ENCODE measurements around the gene NOP53. TPM values are rescaled to one million over a fixed set of nuclear protein-coding genes. Genes with fewer than 3 reads are reported as not detected.
A peak's percentile ranks its signal among the peaks of the same experiment; 100 is the strongest.

NOP53 gene
- total RNA-seq (100 to 1,000 TPM; 847 to 882 TPM), polyA plus RNA-seq (100 to 1,000 TPM; 266 to 443 (median 273) TPM), total RNA-seq (337 to 844 (median 658) reads per million in 6 experiments)

- H3K27me3 Mint-ChIP-seq, result peaks cover 0 to 2% (median 0%) of the 10 kb centered on the region in 5 donors
- H3K9me3 Mint-ChIP-seq, result no peaks in the 10 kb centered on the region
- H3K36me3 Mint-ChIP-seq, result peaks cover 2 to 33% (median 9%) of the 10 kb centered on the region in 3 donors
- peak within 1 kb of the TSS; percentile 97 to 100 (median 99) for H3K4me3 Mint-ChIP-seq
- ATAC-seq, result peak; percentile 81 to 84
- H3K4me1 Mint-ChIP-seq, result peaks cover 17 to 54% (median 42%) of the 10 kb centered on the region in 4 donors
- peak; percentile 92 to 99 (median 96) for DNase-seq
- H3K27ac Mint-ChIP-seq, result peak within 1 kb of the TSS; percentile 99 to 100 (median 100)
- POLR2A ChIA-PET, result interaction anchor here (0.5 to 1.7 kb wide), 8 partner anchors 20 to 457 kb away, joined by 3 to 9 read pairs (median 4); partner anchors contain the start of genes KPTN and SELENOW
These were observed at the start of gene NOP53 for GRCh38 chr19:47745010-47745901. Gene NOP53, plus strand, starts transcription at chr19:47745546. Its CDS starts 14 bp downstream, at chr19:47745560.

- H3K4me1 Mint-ChIP-seq, result peaks cover 0 to 6% (median 4%) of the 10 kb centered on the region in 4 donors
- no peak overlapping the region for H3K27ac Mint-ChIP-seq
- no peaks in the 10 kb centered on the region for H3K27me3 Mint-ChIP-seq
- POLR2A ChIA-PET, result no interaction called here
- H3K36me3 Mint-ChIP-seq, result peaks cover 0 to 42% (median 3%) of the 10 kb centered on the region in 3 donors
- DNase-seq (no peak), ATAC-seq (no peak)
- peaks cover 0 to 1% (median 0%) of the 10 kb centered on the region in 9 donors for H3K9me3 Mint-ChIP-seq
- H3K4me3 Mint-ChIP-seq, result no peak overlapping the region
These were observed 48.7 kb upstream of the NOP53 start for GRCh38 chr19:47696635-47697034.

- Mint-ChIP-seq H3K36me3 (peaks cover 0 to 37% (median 4%) of the 10 kb centered on the region in 3 donors), H3K27me3 (no peaks in the 10 kb centered on the region), H3K9me3 (peaks cover 0 to 1% (median 0%) of the 10 kb centered on the region in 9 donors), H3K27ac (peak overlapping the region in 4 of 10 donors; percentile 15 to 62 (median 47)), H3K4me3 (no peak overlapping the region), H3K4me1 (peaks cover 0 to 6% (median 4%) of the 10 kb centered on the region in 4 donors)
- peak in 8 of 10 donors; percentile 21 to 50 (median 44) for DNase-seq
- POLR2A ChIA-PET, result interaction anchor here (1.8 kb wide), 1 partner anchor 264 kb away, joined by 4 read pairs; no protein-coding TSS in a partner anchor
- peak; percentile 65 to 72 for ATAC-seq
These were observed 47.3 kb upstream of the NOP53 start for GRCh38 chr19:47697863-47698609.

DNA sequence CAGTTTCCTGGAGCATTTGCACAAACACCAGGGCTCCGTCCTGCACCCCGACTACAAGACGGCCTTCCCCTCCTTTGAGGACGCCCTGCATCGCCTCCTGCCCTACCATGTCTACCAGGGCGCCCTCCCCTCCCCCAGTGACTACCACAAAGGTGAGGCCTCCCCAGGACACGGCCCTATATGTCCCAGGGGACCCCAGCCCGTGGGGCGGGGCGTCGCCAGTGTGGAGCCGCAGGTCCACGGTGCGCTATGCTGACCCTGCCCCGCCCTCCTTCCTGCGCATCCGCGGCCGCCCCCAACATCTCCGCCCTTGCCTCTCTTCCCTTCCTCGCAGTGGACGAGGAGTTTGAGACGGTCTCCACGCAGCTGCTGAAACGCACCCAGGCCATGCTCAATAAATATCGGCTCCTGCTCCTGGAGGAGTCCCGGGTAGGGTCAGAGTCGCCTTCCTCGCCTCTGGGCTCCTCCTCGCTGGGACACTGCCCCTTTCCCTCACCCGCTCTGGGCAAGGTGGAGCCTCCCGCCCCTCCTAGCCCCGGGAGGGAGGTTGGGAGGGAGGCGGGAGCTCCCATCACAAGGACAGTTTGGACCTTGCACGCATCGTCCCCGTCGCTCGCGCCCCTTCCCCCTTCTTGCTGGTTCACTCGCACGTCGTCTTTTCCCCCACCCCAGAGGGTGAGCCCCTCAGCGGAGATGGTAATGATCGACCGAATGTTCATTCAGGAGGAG, 46.6 kb upstream of the NOP53 start:
- Mint-ChIP-seq H3K27me3 (no peaks in the 10 kb centered on the region), H3K27ac (peak overlapping the region in 1 of 10 donors; percentile 24), H3K9me3 (peaks cover 0 to 1% (median 0%) of the 10 kb centered on the region in 9 donors), H3K4me3 (no peak overlapping the region), H3K36me3 (peaks cover 0 to 40% (median 7%) of the 10 kb centered on the region in 3 donors), H3K4me1 (peaks cover 0 to 6% (median 4%) of the 10 kb centered on the region in 4 donors)
- DNase-seq (no peak), ATAC-seq (no peak)
- POLR2A ChIA-PET, result interaction anchor here (1.8 kb wide), 1 partner anchor 265 kb away, joined by 4 read pairs; no protein-coding TSS in a partner anchor

DNA sequence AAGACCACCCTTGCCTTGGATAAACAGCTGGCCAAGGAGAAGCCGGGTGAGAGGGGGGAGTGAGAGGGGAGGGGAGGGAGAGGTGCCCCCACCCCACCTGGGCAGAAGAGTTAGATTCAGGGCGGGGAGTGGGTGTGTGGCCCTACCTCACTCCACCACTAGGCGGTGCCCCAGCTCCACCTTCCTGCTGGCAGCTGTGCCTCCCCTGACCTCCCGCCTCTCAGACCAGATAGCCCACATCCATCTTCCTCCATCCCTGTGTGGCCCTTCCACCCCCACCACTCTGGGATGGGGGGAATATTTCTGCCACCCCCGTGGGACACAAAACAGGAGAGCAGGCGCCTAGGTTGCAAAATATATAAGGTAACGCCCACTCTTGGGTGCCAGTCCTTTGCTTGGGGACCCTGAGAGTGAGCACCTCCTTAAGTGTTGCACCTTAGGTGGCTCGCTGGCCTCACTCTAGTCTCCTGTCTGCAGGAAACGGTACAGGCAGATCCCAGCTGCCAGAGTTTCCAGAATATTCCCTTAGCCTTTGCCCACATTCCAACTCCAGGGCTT, 45.9 kb upstream of the NOP53 start:
- DNase-seq, result peak in 9 of 10 donors; percentile 15 to 47 (median 35)
- ATAC-seq, result peak; percentile 66 to 70
- POLR2A ChIA-PET, result interaction anchor here (1.0 to 1.8 kb wide), 2 partner anchors 263 to 266 kb away, joined by 4 read pairs; no protein-coding TSS in a partner anchor
- H3K27ac Mint-ChIP-seq, result peak overlapping the region in 1 of 10 donors; percentile 15
- no peaks in the 10 kb centered on the region for H3K27me3 Mint-ChIP-seq
- H3K4me1 Mint-ChIP-seq, result peaks cover 0 to 6% (median 4%) of the 10 kb centered on the region in 4 donors
- peaks cover 0 to 42% (median 7%) of the 10 kb centered on the region in 3 donors for H3K36me3 Mint-ChIP-seq
- H3K9me3 Mint-ChIP-seq, result peaks cover 0 to 1% (median 0%) of the 10 kb centered on the region in 9 donors
- H3K4me3 Mint-ChIP-seq, result no peak overlapping the region

DNA sequence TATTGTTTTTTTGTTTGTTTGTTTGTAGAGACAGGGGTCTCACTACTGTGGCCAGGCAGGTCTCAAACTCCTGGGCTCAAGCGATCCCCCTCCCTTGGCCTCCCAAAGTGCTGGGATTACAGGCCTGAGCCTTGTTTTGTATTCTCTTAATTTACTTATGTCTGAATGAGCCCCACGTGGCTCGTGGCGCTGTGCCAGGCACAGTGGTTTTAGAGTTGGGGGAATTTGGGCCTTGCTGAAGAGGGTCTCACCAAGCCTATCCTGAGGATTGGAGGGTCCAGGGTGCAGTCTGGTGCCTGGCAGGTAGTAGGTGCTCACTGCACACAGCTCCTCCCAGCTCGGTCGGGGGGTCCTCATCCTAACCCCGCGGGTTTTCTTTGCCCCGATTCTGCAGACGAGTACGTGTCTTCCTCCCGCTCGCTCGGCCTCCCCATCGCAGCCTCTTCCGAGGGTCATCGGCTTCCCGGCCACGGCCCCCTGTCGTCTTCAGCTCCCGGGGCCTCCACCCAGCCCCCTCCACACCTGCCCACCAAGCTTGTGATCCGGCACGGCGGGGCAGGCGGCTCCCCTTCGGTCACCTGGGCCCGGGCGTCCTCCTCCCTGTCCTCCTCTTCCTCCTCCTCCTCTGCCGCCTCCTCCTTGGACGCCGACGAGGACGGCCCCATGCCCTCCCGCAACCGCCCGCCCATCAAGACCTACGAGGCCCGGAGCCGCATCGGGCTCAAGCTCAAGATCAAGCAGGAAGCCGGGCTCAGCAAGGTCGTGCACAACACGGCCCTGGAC, 44.2 kb upstream of the NOP53 start:
- Mint-ChIP-seq H3K36me3 (peaks cover 0 to 40% (median 5%) of the 10 kb centered on the region in 3 donors), H3K9me3 (no peaks in the 10 kb centered on the region), H3K4me1 (peaks cover 0 to 6% (median 2%) of the 10 kb centered on the region in 4 donors), H3K4me3 (no peak overlapping the region), H3K27ac (no peak overlapping the region), H3K27me3 (no peaks in the 10 kb centered on the region)
- no peak for DNase-seq
- no peak for ATAC-seq
- POLR2A ChIA-PET, result interaction anchor here (0.6 kb wide), 3 partner anchors 126 to 708 kb away, joined by 3 to 5 read pairs (median 3); no protein-coding TSS in a partner anchor

DNA sequence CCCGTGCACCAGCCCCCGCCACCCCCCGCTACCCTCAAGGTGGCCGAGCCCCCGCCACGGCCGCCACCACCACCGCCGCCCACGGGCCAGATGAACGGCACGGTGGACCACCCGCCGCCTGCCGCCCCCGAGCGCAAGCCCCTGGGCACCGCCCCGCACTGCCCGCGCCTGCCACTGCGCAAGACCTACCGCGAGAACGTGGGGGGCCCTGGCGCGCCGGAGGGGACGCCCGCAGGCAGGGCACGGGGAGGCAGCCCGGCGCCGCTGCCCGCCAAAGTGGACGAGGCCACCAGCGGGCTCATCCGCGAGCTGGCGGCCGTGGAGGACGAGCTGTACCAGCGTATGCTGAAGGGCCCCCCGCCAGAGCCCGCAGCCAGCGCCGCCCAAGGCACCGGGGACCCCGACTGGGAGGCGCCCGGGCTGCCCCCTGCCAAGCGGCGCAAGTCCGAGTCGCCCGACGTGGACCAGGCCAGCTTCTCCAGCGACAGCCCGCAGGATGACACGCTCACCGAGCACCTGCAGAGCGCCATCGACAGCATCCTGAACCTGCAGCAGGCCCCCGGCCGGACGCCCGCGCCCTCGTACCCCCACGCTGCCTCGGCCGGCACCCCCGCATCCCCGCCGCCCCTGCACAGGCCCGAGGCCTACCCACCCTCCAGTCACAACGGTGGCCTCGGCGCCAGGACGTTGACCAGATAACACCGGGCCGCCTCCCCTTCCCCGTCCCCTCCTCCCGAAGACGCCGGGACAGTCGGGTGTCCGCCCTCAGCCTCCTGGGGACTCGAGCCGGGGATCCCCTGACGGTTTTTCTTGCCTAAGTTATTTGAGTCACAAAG, 43.4 kb upstream of the NOP53 start:
- Mint-ChIP-seq H3K9me3 (no peaks in the 10 kb centered on the region), H3K27ac (no peak overlapping the region), H3K36me3 (peaks cover 0 to 40% (median 5%) of the 10 kb centered on the region in 3 donors), H3K27me3 (peaks cover 0 to 4% (median under 1%) of the 10 kb centered on the region in 5 donors), H3K4me3 (no peak overlapping the region), H3K4me1 (peaks cover 3 to 6% (median 3%) of the 10 kb centered on the region in 4 donors)
- POLR2A ChIA-PET, result interaction anchor here (0.6 to 0.7 kb wide), 3 partner anchors 8 to 226 kb away, joined by 3 to 5 read pairs (median 5); no protein-coding TSS in a partner anchor
- DNase-seq, result no peak
- ATAC-seq, result no peak

DNA sequence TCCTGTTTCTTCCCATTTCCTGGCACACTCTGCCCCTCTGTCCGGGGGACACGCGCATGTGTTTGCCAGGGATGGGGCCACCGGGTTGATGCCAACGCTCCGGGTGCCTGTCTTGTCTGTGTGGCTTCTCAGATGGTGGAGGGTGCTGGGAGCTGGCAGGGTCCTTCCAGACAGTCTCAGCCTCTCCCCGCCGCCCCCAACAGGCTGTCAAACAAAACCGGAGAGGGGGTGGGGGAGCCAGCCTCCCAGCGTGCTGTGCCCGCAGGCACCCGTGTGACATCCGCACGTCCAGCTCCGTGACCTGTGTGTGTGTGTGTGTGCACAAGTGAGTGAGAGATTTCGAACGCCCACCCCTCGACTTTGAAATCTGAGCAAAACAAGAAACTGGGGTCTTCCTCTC, 42.7 kb upstream of the NOP53 start:
- ATAC-seq (no peak), DNase-seq (no peak)
- H3K4me1 Mint-ChIP-seq, result peaks cover 7 to 10% (median 8%) of the 10 kb centered on the region in 4 donors
- H3K4me3 Mint-ChIP-seq, result no peak overlapping the region
- H3K27me3 Mint-ChIP-seq, result peaks cover 2 to 11% (median 4%) of the 10 kb centered on the region in 5 donors
- peak overlapping the region in 2 of 10 donors; percentile 48 to 54 for H3K27ac Mint-ChIP-seq
- POLR2A ChIA-PET, result interaction anchor here (0.7 kb wide), 1 partner anchor 9 kb away, joined by 5 read pairs; no protein-coding TSS in a partner anchor
- no peaks in the 10 kb centered on the region for H3K9me3 Mint-ChIP-seq
- H3K36me3 Mint-ChIP-seq, result peaks cover 0 to 40% (median 5%) of the 10 kb centered on the region in 3 donors

DNA sequence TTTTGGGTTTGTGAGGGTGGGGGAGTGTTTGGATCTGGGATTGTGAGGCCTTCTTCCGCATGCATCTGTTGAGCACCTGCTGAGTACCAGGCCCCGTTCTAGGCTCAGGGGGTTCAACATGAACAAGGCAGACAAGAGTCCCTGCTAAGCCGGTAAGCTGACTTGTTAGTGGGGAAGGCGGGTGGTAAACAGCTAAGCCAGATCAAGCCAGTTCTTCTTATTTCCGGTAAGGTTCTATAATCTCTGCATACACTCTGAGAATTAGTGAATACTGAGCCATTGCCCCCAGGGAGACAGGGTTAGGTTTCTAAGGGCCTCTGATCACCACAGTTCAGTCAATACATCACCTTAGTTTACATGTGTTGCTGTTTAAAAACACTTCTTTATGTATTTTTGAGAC, 42.0 kb upstream of the NOP53 start:
- Mint-ChIP-seq H3K4me3 (no peak overlapping the region), H3K4me1 (peaks cover 4 to 10% (median 4%) of the 10 kb centered on the region in 4 donors), H3K9me3 (no peaks in the 10 kb centered on the region), H3K36me3 (peaks cover 0 to 35% (median 5%) of the 10 kb centered on the region in 3 donors), H3K27ac (peak overlapping the region in 2 of 10 donors; percentile 31 to 66), H3K27me3 (peaks cover 2 to 13% (median 4%) of the 10 kb centered on the region in 5 donors)
- POLR2A ChIA-PET, result no interaction called here
- DNase-seq (no peak), ATAC-seq (no peak)

DNA sequence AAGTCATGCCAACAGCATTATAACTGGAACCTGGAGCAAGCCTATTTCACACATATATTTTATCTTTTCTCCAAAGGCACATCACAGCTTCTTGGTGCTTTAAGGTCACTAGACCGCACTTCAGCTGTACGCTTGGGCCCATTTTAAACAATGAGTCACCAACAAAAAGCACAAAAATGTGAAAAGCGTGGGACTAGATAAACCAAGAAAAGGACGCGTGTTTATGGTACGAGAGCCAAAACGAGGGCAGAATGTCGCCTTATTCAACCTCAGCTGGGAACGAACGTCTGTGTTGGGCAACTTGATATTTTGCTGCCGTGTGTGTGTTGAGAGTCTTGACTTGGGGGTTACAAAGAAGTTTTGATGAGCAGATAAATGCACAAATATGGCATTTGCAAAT, 41.3 kb upstream of the NOP53 start:
- no peak overlapping the region for H3K4me3 Mint-ChIP-seq
- POLR2A ChIA-PET, result interaction anchor here (0.6 to 1.0 kb wide), 2 partner anchors 48 to 94 kb away, joined by 3 to 6 read pairs; no protein-coding TSS in a partner anchor
- peak overlapping the region in 1 of 10 donors; percentile 66 for H3K27ac Mint-ChIP-seq
- H3K9me3 Mint-ChIP-seq, result no peaks in the 10 kb centered on the region
- H3K27me3 Mint-ChIP-seq, result peaks cover 2 to 13% (median 4%) of the 10 kb centered on the region in 5 donors
- H3K36me3 Mint-ChIP-seq, result peaks cover 0 to 33% (median 5%) of the 10 kb centered on the region in 3 donors
- DNase-seq (no peak), ATAC-seq (no peak)
- peaks cover 4 to 10% (median 4%) of the 10 kb centered on the region in 4 donors for H3K4me1 Mint-ChIP-seq

Measured in naive thymus-derived CD8-positive, alpha-beta T cell (primary cell).